Measurements from ENCODE around the gene KRTAP10-4.

The KRTAP10-4 gene

GRCh38 chr21:44529011-44529421, 44.5 kb upstream of the KRTAP10-4 start:
- TF ChIP-seq PAX5 (IDR thresholded peaks at IDR 0.05; ENCODE audit: insufficient read depth, low read length, severe bottlenecking) (no peak), TAF1 (IDR thresholded peaks at IDR 0.05; ENCODE audit: low read depth, low read length) (no peak), POLR2A (IDR thresholded peaks at IDR 0.05; ENCODE audit: low read depth, low read length) (no peak), SPI1 (IDR thresholded peaks at IDR 0.05; ENCODE audit: low read depth, low read length) (no peak), POLR2AphosphoS5 (IDR thresholded peaks at IDR 0.05; ENCODE audit: low read depth, low read length) (no peak), POU2F2 (IDR thresholded peaks at IDR 0.05; ENCODE audit: low read depth, low read length) (no peak)
- DNase-seq (ENCODE audit: insufficient read length, low spot score) (no peak), FAIRE-seq (no peak)

GRCh38 chr21:44529503-44530125, 43.9 kb upstream of the KRTAP10-4 start:
- no peak for DNase-seq (ENCODE audit: insufficient read length, low spot score)
- no peak for FAIRE-seq
- TF ChIP-seq POLR2AphosphoS5 (IDR thresholded peaks at IDR 0.05; ENCODE audit: low read depth, low read length) (no peak), POLR2A (IDR thresholded peaks at IDR 0.05; ENCODE audit: low read depth, low read length) (no peak), POU2F2 (IDR thresholded peaks at IDR 0.05; ENCODE audit: low read depth, low read length) (no peak), PAX5 (IDR thresholded peaks at IDR 0.05; ENCODE audit: insufficient read depth, low read length, severe bottlenecking) (no peak), SPI1 (IDR thresholded peaks at IDR 0.05; ENCODE audit: low read depth, low read length) (no peak), TAF1 (IDR thresholded peaks at IDR 0.05; ENCODE audit: low read depth, low read length) (no peak)

GRCh38 chr21:44530221-44530902, 43.2 kb upstream of the KRTAP10-4 start:
- FAIRE-seq, result no peak
- no peak for TF ChIP-seq POLR2A (IDR thresholded peaks at IDR 0.05; ENCODE audit: low read depth, low read length)
- no peak for DNase-seq (ENCODE audit: insufficient read length, low spot score)

- no peak for FAIRE-seq
- TF ChIP-seq POLR2AphosphoS5 (IDR thresholded peaks at IDR 0.05; ENCODE audit: low read depth, low read length) (no peak), POLR2A (IDR thresholded peaks at IDR 0.05; ENCODE audit: low read depth, low read length) (no peak), POU2F2 (IDR thresholded peaks at IDR 0.05; ENCODE audit: low read depth, low read length) (no peak), PAX5 (IDR thresholded peaks at IDR 0.05; ENCODE audit: insufficient read depth, low read length, severe bottlenecking) (no peak), TAF1 (IDR thresholded peaks at IDR 0.05; ENCODE audit: low read depth, low read length) (no peak), SPI1 (IDR thresholded peaks at IDR 0.05; ENCODE audit: low read depth, low read length) (no peak)
These were observed 42.5 kb upstream of the KRTAP10-4 start for GRCh38 chr21:44530903-44531605.

GRCh38 chr21:44531606-44532564, 41.6 kb upstream of the KRTAP10-4 start:
- FAIRE-seq (no peak), DNase-seq (ENCODE audit: insufficient read length, low spot score) (no peak)

More at GRCh38 chr21:44530903-44531605, 42.5 kb upstream of the KRTAP10-4 start:
- no peak for DNase-seq (ENCODE audit: insufficient read length, low spot score)

GRCh38 chr21:44532712-44533111, 40.8 kb upstream of the KRTAP10-4 start:
- TF ChIP-seq POLR2A (IDR thresholded peaks at IDR 0.05; ENCODE audit: low read depth, low read length) (no peak), PAX5 (IDR thresholded peaks at IDR 0.05; ENCODE audit: insufficient read depth, low read length, severe bottlenecking) (no peak), TAF1 (IDR thresholded peaks at IDR 0.05; ENCODE audit: low read depth, low read length) (no peak), SPI1 (IDR thresholded peaks at IDR 0.05; ENCODE audit: low read depth, low read length) (no peak), POU2F2 (IDR thresholded peaks at IDR 0.05; ENCODE audit: low read depth, low read length) (no peak), POLR2AphosphoS5 (IDR thresholded peaks at IDR 0.05; ENCODE audit: low read depth, low read length) (no peak)
- FAIRE-seq (no peak), DNase-seq (ENCODE audit: insufficient read length, low spot score) (no peak)

More at GRCh38 chr21:44531606-44532564, 41.6 kb upstream of the KRTAP10-4 start:
- TF ChIP-seq POLR2AphosphoS5 (IDR thresholded peaks at IDR 0.05; ENCODE audit: low read depth, low read length), result no peak
- TF ChIP-seq TAF1 (IDR thresholded peaks at IDR 0.05; ENCODE audit: low read depth, low read length), result no peak
- TF ChIP-seq POU2F2 (IDR thresholded peaks at IDR 0.05; ENCODE audit: low read depth, low read length), result no peak
- no peak for TF ChIP-seq POLR2A (IDR thresholded peaks at IDR 0.05; ENCODE audit: low read depth, low read length)
- no peak for TF ChIP-seq SPI1 (IDR thresholded peaks at IDR 0.05; ENCODE audit: low read depth, low read length)

GRCh38 chr21:44533121-44533890, 40.2 kb upstream of the KRTAP10-4 start:
- FAIRE-seq, result no peak
- no peak for TF ChIP-seq TAF1 (IDR thresholded peaks at IDR 0.05; ENCODE audit: low read depth, low read length)
- no peak for TF ChIP-seq POU2F2 (IDR thresholded peaks at IDR 0.05; ENCODE audit: low read depth, low read length)
- TF ChIP-seq POLR2AphosphoS5 (IDR thresholded peaks at IDR 0.05; ENCODE audit: low read depth, low read length), result no peak
- TF ChIP-seq POLR2A (IDR thresholded peaks at IDR 0.05; ENCODE audit: low read depth, low read length), result no peak
- DNase-seq (ENCODE audit: insufficient read length, low spot score), result no peak

GRCh38 chr21:44533891-44534627, 39.5 kb upstream of the KRTAP10-4 start:
- TF ChIP-seq POLR2A (IDR thresholded peaks at IDR 0.05; ENCODE audit: low read depth, low read length), result no peak
- no peak for TF ChIP-seq TAF1 (IDR thresholded peaks at IDR 0.05; ENCODE audit: low read depth, low read length)
- no peak for TF ChIP-seq SPI1 (IDR thresholded peaks at IDR 0.05; ENCODE audit: low read depth, low read length)
- no peak for TF ChIP-seq POU2F2 (IDR thresholded peaks at IDR 0.05; ENCODE audit: low read depth, low read length)
- TF ChIP-seq PAX5 (IDR thresholded peaks at IDR 0.05; ENCODE audit: insufficient read depth, low read length, severe bottlenecking), result no peak
- no peak for TF ChIP-seq POLR2AphosphoS5 (IDR thresholded peaks at IDR 0.05; ENCODE audit: low read depth, low read length)
- no peak for FAIRE-seq
- DNase-seq (ENCODE audit: insufficient read length, low spot score), result no peak

Data from GM12891 (cell line).